ENCODE measurements around the gene PDIK1L. TPM values are rescaled to one million over a fixed set of nuclear protein-coding genes. Genes with fewer than 3 reads are reported as not detected.

PDIK1L gene
- total RNA-seq, 1 donor from 2014 or later, result 3.1 TPM

DNA sequence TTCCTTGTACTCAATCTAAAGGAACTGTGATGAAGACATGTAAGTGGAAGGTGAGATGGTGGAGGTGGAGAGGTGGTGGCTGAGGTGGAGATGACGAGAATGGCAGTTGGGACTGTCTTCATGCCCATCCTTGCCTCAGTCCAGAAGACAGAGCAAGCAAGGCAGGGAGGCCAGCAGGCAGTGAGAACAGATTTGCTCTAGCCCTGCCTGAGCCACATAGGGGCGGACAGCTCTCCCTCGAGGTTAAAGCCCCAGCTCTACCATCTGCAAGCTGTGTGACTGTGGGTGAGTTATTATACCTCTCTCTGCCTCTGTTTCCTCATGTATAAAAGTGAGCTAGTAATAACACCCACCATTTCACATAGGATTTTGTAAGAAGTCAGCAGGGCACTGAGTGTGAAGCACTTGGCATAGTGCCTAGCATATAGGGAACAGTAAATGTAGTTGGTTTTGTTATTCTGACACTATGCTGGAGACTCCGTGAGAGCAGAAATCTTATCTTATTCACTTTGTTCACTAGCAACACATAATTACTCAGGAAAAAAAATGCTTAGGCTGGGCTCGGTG, 42.4 kb downstream of the PDIK1L start:
- Histone ChIP-seq H2AFZ (ENCODE audit: low read depth, low read length) (no peak overlapping the region), H3K79me2 (ENCODE audit: insufficient read depth, low read length) (no peaks in the 10 kb centered on the region), H3K4me1 (ENCODE audit: insufficient read depth, low read length) (peaks cover 12% of the 10 kb centered on the region), H4K20me1 (ENCODE audit: insufficient read depth, low read length) (no peaks in the 10 kb centered on the region), H3K9ac (ENCODE audit: low read length) (no peak overlapping the region), H3K9me3 (ENCODE audit: insufficient read depth, low read depth, low read length) (no peaks in the 10 kb centered on the region), H3K27ac (ENCODE audit: low read depth, low read length) (no peak overlapping the region), H3K4me2 (ENCODE audit: low read length) (no peak overlapping the region), H3K27me3 (ENCODE audit: insufficient read depth, low read length) (peaks cover 15% of the 10 kb centered on the region), H3K4me3 (ENCODE audit: insufficient read depth, low read depth, low read length) (no peak overlapping the region), H3K36me3 (ENCODE audit: insufficient read depth, low read length) (no peaks in the 10 kb centered on the region)
- Mint-ChIP-seq H3K9me3 (ENCODE audit: unreplicated experiment) (peaks cover 1% of the 10 kb centered on the region), H3K4me1 (ENCODE audit: low read depth, unreplicated experiment) (peaks cover 20% of the 10 kb centered on the region), H3K27me3 (ENCODE audit: low read depth, unreplicated experiment) (peaks cover 47% of the 10 kb centered on the region), H3K27ac (ENCODE audit: unreplicated experiment) (no peak overlapping the region), H3K4me3 (ENCODE audit: unreplicated experiment) (no peak overlapping the region), H3K36me3 (ENCODE audit: low read depth, unreplicated experiment) (no peaks in the 10 kb centered on the region)
- FAIRE-seq (no peak), DNase-seq (ENCODE audit: low read depth) (no peak)
- TF ChIP-seq EZH2 (IDR thresholded peaks at IDR 0.05; ENCODE audit: insufficient read depth, low read length), result no peak
- TF ChIP-seq, protein P1, sequence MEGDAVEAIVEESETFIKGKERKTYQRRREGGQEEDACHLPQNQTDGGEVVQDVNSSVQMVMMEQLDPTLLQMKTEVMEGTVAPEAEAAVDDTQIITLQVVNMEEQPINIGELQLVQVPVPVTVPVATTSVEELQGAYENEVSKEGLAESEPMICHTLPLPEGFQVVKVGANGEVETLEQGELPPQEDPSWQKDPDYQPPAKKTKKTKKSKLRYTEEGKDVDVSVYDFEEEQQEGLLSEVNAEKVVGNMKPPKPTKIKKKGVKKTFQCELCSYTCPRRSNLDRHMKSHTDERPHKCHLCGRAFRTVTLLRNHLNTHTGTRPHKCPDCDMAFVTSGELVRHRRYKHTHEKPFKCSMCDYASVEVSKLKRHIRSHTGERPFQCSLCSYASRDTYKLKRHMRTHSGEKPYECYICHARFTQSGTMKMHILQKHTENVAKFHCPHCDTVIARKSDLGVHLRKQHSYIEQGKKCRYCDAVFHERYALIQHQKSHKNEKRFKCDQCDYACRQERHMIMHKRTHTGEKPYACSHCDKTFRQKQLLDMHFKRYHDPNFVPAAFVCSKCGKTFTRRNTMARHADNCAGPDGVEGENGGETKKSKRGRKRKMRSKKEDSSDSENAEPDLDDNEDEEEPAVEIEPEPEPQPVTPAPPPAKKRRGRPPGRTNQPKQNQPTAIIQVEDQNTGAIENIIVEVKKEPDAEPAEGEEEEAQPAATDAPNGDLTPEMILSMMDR (IDR thresholded peaks at IDR 0.05; ENCODE audit: insufficient read depth, low read depth, low read length), result no peak

DNA sequence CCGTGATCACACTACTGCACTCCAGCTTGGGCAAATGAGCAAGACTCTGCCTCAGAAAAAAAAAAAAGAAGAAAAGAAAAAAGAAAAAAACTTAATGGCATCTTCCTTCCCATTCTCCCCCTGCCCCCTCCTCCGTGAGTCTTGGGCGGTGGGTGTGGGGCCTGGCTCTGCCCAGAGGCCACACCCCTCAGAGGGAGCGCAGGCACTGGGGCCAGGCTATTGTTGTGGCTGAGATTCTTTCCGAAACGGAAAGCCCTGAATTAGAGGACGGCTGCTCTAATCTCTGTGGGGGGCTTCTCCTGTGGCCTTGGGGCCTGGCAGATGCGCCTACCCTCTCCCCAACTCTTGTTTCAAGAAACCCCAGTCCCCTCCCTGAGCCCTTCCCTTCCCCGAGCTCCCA, 43.1 kb downstream of the PDIK1L start:
- Mint-ChIP-seq H3K36me3 (ENCODE audit: low read depth, unreplicated experiment) (no peaks in the 10 kb centered on the region), H3K27me3 (ENCODE audit: low read depth, unreplicated experiment) (peaks cover 43% of the 10 kb centered on the region), H3K4me1 (ENCODE audit: low read depth, unreplicated experiment) (peaks cover 27% of the 10 kb centered on the region), H3K4me3 (ENCODE audit: unreplicated experiment) (no peak overlapping the region), H3K27ac (ENCODE audit: unreplicated experiment) (no peak overlapping the region), H3K9me3 (ENCODE audit: unreplicated experiment) (peaks cover 1% of the 10 kb centered on the region)
- FAIRE-seq (no peak), DNase-seq (ENCODE audit: low read depth) (no peak)
- Histone ChIP-seq H3K36me3 (ENCODE audit: insufficient read depth, low read length) (no peaks in the 10 kb centered on the region), H3K9ac (ENCODE audit: low read length) (no peak overlapping the region), H4K20me1 (ENCODE audit: insufficient read depth, low read length) (no peaks in the 10 kb centered on the region), H3K9me3 (ENCODE audit: insufficient read depth, low read depth, low read length) (no peaks in the 10 kb centered on the region), H3K79me2 (ENCODE audit: insufficient read depth, low read length) (no peaks in the 10 kb centered on the region), H3K27me3 (ENCODE audit: insufficient read depth, low read length) (peaks cover 15% of the 10 kb centered on the region), H3K4me2 (ENCODE audit: low read length) (no peak overlapping the region), H3K27ac (ENCODE audit: low read depth, low read length) (no peak overlapping the region), H3K4me1 (ENCODE audit: insufficient read depth, low read length) (peaks cover 13% of the 10 kb centered on the region), H2AFZ (ENCODE audit: low read depth, low read length) (no peak overlapping the region), H3K4me3 (ENCODE audit: insufficient read depth, low read depth, low read length) (no peak overlapping the region)
- TF ChIP-seq EZH2 (IDR thresholded peaks at IDR 0.05; ENCODE audit: insufficient read depth, low read length), result no peak
- TF ChIP-seq, protein P1 (IDR thresholded peaks at IDR 0.05; ENCODE audit: insufficient read depth, low read depth, low read length), result no peak
